HG03558 (cell line): ENCODE data around the gene SLC38A9.
"Not testable (repeated sequence)": the region's sequence is repeated elsewhere in the genome, so short reads cannot be mapped to it uniquely, and the experiment has no call there.

Experiments used
- ATAC-seq: cut with Tn5 transposase; IDR thresholded peaks from one replicate; pipeline ENCODE4 v1.9.1; 2021; ENCODE audit warnings: moderate number of reproducible peaks; ENCODE audit not compliant: unreplicated experiment; ENCODE audit errors: extremely low read depth

SLC38A9 gene

GRCh38 chr5:55712023-55712859 is at the start of gene SLC38A9:
Gene SLC38A9 (minus strand): TSS chr5:55712324. CDS start chr5:55697958, 14,366 bp downstream.
- peak; percentile 98 for ATAC-seq

- not testable (repeated sequence) for ATAC-seq
Observed at GRCh38 chr5:55761721-55762120, 49.6 kb upstream of the SLC38A9 start.

- ATAC-seq = no peak
Observed at GRCh38 chr5:55758714-55759113, 46.6 kb upstream of the SLC38A9 start.

GRCh38 chr5:55758231-55758630 is 46.1 kb upstream of the SLC38A9 start:
- ATAC-seq = no peak

- no peak for ATAC-seq
Observed at GRCh38 chr5:55750499-55750898, 38.4 kb upstream of the SLC38A9 start.

- no peak for ATAC-seq
Observed at GRCh38 chr5:55750063-55750462, 37.9 kb upstream of the SLC38A9 start.

GRCh38 chr5:55749387-55749786 is 37.3 kb upstream of the SLC38A9 start:
- no peak for ATAC-seq

GRCh38 chr5:55747778-55748318 is 35.7 kb upstream of the SLC38A9 start:
- no peak for ATAC-seq

GRCh38 chr5:55742778-55743177 is 30.7 kb upstream of the SLC38A9 start:
- ATAC-seq = no peak

- ATAC-seq = no peak
Observed at GRCh38 chr5:55737793-55738192, 25.7 kb upstream of the SLC38A9 start, which contains the start of gene DDX4. Gene DDX4 (plus strand): TSS chr5:55738061. CDS start chr5:55738964, 903 bp downstream.

- ATAC-seq = no peak
Observed at GRCh38 chr5:55734658-55735057, 22.5 kb upstream of the SLC38A9 start.

- ATAC-seq = no peak
Observed at GRCh38 chr5:55732585-55732984, 20.5 kb upstream of the SLC38A9 start.

- no peak for ATAC-seq
Observed at GRCh38 chr5:55731848-55732247, 19.7 kb upstream of the SLC38A9 start.

GRCh38 chr5:55724281-55724680 is 12.2 kb upstream of the SLC38A9 start:
- no peak for ATAC-seq

- no peak for ATAC-seq
Observed at GRCh38 chr5:55720188-55720703, 8.1 kb upstream of the SLC38A9 start.

- not testable (repeated sequence) for ATAC-seq
Observed at GRCh38 chr5:55719026-55719425, 6.9 kb upstream of the SLC38A9 start.

- no peak for ATAC-seq
Observed at GRCh38 chr5:55715519-55716078, 3.5 kb upstream of the SLC38A9 start.

- ATAC-seq = no peak
Observed at GRCh38 chr5:55714749-55715148, 2.6 kb upstream of the SLC38A9 start.

GRCh38 chr5:55714339-55714738 is 2.2 kb upstream of the SLC38A9 start:
- ATAC-seq = no peak

- no peak for ATAC-seq
Observed at GRCh38 chr5:55713871-55714270, 1.7 kb upstream of the SLC38A9 start.

GRCh38 chr5:55711507-55712022 is 559 bp downstream of the SLC38A9 start:
- ATAC-seq = no peak
